WTC11 (cell line): Measurements from ENCODE around the gene SCO2.
A peak's percentile ranks its signal among the peaks of the same experiment; 100 is the strongest.

Source experiments
- CTCF ChIP-seq: fragments of 200-600 bp; IDR thresholded peaks from 2 replicates; pipeline ENCODE4 v1.8.0; 2022; ENCODE audit warnings: antibody characterized with exemption
- MAX ChIP-seq: sonication (generic); formaldehyde crosslinking; IDR thresholded peaks from 2 replicates; pipeline ENCODE4 v1.8.0; 2022; ENCODE audit warnings: mild to moderate bottlenecking, missing genetic modification reagents
- PREB ChIP-seq: sonication (generic); formaldehyde crosslinking; IDR thresholded peaks from 2 replicates; pipeline ENCODE4 v1.8.1; 2022; ENCODE audit warnings: mild to moderate bottlenecking, missing genetic modification reagents, moderate library complexity, borderline replicate concordance
- TEAD4 ChIP-seq: sonication (generic); formaldehyde crosslinking; IDR thresholded peaks from 2 replicates; pipeline ENCODE4 v1.8.0; 2022; ENCODE audit warnings: mild to moderate bottlenecking, missing genetic modification reagents
- ZNF263 ChIP-seq: sonication (generic); formaldehyde crosslinking; IDR thresholded peaks from 2 replicates; pipeline ENCODE4 v1.8.1; 2022; ENCODE audit warnings: low read depth, mild to moderate bottlenecking, moderate library complexity, missing genetic modification reagents

GRCh38 chr22:50485221-50486131, 39.9 kb downstream of the SCO2 start:
- TF ChIP-seq CTCF (no peak), ZNF263 (no peak), PREB (CRISPR knock-in tag) (no peak), MAX (CRISPR knock-in tag) (peak; percentile 37; the same call in 1 of the 2 replicates), TEAD4 (CRISPR knock-in tag) (no peak)
